GM21526 (cell line): ENCODE measurements around the gene SLC22A31.

Source experiments
- ATAC-seq: cut with Tn5 transposase; IDR thresholded peaks from one replicate; pipeline ENCODE4 v1.9.1; 2021; ENCODE audit warnings: moderate library complexity; ENCODE audit not compliant: unreplicated experiment, low FRiP score

SLC22A31 gene

DNA sequence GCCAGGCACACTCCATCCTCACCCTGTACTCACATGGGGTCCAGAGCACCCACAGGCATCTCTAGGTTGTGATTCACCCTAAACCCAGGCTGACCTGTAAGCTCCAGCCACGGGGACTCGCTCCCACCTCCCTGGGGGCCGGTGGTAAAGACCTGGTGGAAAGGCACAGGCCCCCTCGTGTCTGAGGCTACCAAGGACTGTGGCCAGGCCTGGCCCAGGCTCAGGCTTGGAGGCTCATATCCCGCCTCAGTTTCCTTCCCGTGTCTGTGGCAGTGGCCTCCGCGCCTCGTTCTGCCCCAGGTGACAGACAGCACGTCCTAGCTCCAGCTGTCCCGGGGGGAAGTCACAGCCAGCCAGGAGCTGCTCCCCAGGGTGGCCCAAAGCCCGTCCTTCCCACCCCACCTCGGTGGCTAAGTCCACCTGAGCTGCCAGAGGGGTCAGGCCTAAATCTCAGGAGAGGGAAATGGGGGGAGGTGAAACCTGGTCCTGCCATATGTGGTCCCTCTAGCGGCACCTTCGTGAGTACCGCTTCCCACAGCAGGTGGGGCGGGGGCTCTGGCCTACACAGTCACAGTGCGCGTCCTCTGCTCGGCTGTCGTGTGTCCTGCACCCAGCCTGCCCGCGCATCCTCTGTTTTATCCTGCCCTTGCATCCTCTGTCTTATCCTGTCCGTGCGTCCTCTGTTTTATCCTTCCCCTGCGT, 16.2 kb downstream of the SLC22A31 start:
- no peak for ATAC-seq

DNA sequence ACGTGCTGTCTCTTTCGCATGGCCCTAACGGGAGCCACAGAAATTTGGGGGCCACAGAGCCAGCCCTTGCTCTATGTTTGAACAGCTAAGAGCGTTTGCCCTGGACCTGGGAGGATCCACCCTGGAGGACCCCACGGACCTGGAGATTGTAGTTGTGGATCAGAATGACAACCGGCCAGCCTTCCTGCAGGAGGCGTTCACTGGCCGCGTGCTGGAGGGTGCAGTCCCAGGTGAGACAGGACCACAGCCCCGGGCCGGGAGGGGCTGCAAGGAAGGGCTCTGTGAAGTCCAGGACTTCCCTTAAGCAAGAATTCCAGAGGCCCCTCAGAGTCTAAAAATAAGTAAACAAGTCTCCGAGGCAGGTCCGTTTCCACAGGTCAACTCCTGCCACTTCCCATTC, 16.9 kb downstream of the SLC22A31 start:
- no peak for ATAC-seq

DNA sequence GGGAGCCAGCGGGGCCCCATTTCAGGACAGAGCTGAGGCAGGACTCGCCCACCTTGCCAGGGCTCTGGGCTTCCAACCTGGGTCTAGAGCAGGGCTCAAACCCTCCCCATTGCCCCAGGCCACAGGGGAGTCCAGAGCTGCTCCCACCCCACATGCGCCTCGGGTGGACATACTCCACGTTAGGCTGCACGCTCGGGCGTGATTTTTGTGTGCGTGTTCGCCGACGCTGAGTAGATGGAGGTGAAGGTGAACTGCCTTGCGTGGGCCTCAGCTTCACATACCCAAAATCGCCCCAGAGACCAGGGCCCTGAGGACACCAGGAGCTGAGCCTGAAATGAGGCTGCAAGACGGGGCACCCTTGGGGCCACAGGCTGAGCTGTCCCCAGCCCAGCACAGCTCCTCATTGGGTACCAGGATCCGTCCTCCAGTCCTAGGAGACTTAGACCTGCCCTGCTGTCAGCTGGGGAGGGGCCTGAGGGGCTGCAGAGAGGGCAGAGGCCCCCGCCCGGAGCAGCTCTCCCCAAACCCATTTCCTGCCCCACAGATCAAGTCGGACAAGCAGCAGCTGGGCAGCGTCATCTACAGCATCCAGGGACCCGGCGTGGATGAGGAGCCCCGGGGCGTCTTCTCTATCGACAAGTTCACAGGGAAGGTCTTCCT, 20.6 kb downstream of the SLC22A31 start:
- no peak for ATAC-seq

DNA sequence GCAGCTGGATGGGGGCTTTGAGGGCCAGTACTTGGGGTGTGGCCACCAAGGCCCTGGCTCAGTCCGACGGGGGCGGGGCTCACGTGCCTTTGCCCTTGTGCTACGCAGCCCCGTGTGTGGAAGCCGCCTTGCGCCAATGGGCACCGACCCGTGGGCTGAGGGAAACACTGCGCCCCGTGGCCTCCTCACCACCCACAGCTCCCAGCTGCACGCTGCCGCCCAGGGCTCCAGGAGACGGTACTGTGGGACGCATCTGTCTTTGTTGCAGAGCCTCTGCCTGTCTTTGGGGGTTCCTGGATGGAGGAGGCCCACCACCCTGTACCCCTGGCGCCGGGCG, 21.2 kb downstream of the SLC22A31 start:
- no peak for ATAC-seq

DNA sequence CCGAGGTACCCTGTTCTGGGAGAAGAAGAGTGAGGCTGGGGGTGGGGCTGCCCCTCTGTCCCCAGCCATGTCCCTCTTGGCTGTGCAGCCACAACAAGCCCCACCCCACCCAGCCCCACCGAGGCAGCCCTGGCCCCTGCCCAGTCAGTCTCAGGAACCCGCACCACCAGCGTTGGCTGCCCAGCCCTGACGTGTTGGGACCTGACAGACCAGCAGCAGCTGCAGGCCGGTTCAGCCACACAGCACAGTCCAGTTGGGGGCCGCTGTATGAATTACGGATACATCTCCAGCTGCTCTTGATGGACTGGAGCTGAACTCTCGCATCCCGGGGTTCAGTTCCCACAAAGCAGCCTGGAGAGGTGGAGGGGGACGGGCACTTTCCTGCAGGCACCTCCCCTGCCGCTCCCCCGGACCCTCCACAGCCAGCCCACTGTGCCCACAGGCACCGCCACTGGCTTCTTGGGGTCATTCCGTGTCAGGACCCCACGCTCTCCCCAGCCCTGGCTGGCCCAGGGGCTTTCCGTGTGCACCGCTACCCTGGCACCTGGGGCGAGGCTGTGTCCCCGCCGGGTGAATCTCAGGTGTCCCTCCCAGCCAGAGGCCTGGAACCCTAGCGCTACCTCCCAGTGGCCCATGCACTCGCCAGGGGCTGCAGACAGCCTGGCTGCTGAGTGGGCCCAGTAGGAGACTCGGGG, 21.7 kb downstream of the SLC22A31 start:
- ATAC-seq = no peak

DNA sequence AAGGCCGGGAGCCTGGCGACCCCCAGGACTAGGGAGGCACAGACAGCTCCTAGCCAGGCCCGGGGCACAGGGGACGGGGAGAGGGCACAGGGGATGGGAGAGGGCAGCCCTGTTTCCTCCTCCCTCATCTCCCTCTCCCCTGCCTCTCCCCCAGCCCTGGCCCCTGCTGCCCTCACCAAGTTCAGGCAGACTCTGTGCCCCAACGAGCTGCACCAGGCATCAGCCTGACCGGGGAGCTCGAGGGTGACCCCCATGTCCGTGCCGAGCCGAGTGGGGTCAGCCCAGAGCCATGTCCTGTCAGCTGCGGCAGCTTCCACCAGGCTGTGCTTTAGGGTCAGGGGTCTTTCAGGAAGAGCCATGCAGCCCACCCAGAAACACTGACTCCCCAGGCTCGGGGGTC, 22.8 kb downstream of the SLC22A31 start:
- ATAC-seq = no peak

DNA sequence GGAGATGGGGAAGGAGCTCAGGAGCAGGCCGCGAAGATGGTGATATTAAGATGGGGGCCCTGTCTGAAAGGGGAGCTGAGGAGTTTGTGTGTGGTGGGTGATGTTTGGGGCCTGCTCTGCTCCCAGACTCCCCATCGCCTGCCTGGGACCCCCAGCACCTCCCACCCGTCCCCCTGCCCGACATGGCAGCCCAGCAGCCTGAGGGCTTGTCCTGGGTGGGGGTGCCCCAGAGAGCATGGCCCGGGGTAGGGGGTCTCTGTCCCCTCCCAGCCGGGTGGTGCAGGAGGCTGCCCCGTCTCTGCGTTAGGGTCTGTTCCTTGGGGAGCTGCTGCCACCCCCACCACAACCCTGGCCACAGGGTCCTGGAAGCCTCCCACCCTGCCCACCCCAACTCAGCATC, 23.6 kb downstream of the SLC22A31 start:
- no peak for ATAC-seq

DNA sequence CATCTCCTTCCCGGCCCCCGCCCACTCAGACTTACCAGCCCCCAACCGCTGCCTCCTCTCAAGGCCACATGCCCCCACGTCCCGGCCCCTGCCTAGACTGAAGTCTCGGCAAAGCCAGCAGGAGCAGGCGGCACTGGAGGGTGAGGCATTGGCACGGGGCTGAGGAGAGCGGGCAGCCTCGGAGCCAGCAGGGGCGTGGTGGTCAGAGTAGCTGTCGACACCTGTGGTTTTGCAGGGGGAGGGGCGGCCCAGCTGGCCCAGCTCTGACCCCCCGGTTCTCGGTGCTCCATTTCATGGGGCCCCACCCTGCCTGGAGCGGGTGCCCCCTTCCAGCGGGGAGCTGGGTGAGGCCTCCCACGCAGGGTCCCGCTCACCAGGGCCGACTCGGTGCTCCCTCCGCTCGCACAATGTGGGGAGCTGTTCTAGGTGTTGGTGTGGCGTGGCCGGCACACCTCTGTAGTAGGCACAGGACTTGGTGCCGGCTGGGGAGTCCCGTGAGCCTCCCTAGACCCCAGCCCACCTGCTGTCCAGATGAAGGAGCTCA, 24.1 kb downstream of the SLC22A31 start:
- no peak for ATAC-seq

DNA sequence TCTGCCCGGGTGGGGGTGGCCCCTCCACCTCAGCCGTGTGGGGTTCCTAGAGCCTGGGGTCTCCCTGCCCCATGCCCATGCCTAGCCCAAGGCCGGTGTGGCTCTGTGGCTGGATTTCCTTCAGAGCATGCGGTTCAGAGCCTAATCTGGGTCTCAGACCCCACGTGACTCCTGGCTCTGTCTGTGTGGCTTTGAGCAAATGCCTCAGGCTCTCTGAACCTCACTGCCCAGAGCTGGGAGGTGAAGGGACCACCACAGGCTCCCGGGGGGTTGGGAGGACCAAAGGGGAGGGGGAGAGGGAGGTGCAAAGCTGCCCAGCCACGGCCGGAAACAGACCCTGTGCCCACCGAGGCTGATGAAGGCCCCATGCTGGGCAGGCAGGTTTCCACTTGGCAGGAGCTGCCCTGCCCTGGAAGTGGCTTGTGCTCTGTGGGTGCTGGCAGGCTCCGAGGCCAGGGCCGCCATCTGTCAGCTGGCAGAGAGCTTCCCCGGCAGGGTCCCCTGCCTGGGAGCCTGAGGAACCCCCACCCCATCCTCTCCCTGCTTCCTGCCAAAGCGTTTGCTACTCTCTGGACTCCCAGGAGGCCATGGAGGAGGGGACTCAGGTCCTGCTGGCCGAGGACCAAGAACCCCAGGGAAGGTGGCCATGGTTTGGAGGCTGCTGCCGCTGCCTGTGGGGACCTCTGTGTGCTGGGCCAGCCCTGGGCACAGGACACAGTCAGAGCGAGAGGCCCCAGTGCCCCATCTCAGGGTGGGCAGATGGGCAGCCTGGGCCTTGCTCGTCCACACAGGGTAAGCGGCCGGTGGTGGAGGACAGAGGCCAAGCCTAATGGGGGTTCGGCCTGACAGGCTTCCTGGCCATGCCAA, 24.8 kb downstream of the SLC22A31 start:
- ATAC-seq = no peak

DNA sequence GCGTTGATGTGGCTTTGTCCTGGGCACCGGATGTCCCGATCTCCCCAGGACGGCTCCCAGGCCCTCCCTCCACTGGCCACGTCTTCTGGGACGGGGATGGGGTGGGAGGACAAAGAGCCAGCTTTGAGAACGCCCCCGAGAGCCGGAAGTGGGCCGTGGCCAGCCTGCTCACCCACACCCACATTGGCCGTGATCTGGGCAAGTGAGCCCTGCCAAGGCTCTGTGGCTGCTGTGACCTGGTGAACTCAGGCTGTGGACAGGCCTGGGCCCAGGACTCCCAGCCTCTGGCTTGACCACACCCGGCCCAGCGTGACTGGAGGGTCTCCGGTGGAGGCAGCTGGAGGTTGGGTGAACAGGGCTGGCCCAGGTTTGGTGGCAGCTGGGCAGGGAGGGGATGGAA, 25.5 kb downstream of the SLC22A31 start:
- no peak for ATAC-seq

DNA sequence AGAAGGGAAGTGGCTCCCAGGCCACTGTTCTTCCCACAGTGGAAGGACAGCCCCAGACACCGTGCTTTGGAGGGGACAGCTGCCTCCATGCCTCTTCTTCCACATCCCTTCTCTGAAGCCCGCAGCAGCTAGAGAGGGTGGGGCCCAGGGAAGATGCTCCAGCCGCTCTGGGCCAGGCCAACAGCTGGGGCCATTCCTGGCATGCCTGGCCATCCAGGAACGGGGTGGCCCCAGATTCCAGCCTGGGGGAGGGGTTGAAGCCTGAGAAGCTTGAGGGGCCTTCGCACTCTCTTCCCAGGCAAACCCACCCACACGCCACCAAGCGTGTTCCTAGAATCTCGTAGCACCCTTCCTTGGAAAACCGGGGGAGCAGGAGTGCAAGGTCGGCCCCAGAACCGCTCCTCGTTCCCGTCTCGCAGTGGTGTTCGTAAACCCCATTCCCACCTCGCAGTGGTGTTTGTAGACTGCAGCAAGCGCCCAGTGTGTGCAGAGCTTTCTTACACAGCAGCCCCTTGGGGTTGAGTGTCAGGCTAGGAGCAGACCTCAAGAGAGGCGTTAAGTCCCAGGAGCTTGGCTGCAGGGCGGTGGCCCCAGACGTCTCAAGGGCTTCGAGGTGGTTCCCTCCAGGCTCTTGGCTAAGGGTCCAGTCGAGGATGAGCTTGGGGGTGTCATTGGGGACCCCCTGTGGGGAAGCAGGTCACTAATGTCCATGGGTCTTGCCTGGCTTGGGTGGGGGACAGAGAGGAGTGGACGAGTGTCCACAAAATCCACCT, 26.1 kb downstream of the SLC22A31 start:
- ATAC-seq = no peak

DNA sequence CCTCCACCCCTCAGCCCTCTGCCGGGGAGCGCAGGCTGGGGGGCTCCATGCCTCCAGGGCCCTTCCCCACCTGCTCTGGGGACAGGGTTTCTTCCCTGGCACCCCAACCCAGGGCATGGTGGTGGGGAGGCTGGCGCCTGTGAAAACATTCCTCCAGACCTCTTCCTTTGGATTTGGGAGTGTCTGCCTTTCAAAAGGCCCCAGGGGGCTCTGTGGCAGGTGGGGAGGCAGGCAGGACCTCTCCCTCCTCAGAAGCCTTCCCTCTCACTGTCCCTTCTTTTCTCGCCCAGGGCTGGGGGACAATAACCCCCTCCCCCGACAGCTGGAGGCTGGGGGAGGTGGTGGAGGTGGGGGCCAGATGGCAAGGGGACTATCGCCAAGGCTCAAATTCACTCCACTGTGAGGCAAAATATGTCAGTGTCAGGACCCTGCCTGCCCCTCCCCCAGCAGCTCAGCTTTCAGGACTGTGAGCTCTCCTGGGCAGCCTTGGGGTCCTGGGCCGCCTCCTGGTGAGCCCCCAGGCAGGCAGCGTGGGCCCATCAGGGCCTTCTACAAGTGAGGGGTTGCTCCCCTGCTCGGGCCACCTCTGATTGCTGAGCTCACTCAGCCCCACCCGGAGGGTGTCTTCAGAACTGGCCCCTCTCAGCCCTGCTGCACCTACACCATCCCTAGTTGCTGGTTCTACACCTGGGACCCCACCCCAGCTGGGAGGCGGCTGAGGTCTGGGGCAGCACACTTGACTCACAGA, 27.0 kb downstream of the SLC22A31 start:
- ATAC-seq = no peak

DNA sequence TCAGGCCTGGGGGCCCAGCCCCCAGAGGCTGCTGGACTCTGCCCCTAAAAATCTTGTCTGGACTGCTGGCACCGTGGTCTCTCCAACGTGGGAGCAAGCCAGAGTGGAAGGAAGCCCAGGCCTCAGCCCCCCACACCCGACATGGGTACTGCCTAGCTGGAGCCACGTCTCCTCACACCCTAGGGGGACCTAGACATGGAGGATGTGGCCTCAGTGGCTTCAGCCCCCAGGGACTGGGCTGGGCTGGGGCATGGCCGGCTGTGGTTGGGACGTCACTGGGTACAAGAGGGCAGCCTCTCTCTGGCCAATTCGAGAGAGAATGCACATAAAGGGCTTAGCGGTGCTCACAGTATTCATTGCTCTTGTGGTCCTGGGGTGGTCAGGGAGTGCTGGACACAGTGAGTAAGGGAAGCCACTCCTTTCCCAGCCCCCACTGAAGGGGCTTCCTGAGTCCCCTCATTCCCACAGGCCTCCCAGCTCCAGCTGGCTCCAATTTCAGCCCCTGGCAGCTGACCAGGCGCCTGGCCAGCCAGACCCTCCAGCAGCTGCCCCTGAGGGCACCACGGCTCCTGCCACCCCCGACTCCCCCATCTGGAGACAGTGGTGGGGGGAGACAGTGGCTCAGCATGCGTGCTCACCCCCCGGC, 27.7 kb downstream of the SLC22A31 start:
- ATAC-seq = no peak

DNA sequence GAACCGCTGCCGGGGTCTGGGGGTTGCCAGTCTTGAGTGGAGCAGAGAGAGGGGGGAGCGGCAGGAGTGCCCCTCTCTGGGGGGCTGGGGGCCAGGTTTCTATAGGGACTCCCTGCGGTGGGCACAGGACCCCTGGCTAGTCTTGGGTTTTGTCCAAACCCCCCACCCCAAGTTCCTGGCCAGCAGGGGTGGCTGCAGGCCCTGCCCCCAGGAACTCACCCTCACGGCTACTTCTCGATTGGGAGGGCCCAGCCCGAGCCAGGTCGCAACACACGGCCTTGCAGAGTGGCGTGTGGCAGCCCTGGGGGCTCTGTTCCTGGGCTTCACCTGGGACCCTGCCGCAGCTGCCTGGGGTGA, 28.2 kb downstream of the SLC22A31 start:
- no peak for ATAC-seq

DNA sequence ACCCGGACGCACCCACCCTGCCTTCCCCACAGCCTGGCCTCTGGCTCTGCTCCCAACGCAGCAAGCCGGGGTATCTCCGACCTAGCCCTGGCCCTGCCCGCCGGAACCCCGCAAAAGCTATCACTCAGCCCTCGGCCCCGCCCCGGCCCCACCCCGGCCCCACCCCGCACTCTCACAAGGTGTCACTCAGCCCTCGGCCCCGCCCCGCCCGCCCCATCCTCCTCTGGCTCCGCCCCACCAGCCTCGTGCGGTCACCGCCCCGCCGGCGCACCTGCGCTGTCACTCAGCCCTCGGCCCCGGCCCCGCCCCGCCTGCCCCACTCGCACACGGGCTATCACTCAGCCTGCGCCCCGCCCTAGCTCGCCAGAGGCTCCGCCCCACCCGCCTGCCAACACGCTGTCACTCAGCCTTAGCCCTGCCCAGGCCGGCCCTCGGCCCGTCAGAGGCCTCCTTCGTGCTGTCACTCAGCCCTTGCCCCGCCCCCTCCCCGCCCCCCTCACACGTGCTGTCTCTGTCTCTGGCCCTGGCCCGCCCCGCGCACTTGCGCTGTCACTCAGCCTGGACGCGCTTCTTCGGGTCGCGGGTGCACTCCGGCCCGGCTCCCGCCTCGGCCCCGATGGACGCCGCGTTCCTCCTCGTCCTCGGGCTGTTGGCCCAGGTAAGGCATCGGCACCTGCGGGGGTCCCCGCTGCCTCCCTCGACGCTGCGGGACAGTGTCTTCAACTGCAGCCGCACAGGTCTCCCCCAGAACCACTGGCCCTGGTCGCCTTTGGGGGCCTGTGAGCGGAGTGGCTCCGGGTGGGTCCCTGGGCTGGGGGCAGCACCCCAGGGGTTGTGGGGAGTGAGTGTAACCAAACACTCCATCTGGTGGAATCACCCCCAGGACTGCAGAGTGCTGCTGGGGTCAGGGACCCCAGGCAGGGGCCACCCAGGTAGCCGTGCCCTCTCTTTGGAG, 28.8 kb downstream of the SLC22A31 start, which contains the start of gene CDH15:
Gene CDH15 (plus strand): TSS at position 533 of the 955 bp plus-strand sequence. CDS start 84 bp downstream, at position 617.
- ATAC-seq = peak; percentile 58

DNA sequence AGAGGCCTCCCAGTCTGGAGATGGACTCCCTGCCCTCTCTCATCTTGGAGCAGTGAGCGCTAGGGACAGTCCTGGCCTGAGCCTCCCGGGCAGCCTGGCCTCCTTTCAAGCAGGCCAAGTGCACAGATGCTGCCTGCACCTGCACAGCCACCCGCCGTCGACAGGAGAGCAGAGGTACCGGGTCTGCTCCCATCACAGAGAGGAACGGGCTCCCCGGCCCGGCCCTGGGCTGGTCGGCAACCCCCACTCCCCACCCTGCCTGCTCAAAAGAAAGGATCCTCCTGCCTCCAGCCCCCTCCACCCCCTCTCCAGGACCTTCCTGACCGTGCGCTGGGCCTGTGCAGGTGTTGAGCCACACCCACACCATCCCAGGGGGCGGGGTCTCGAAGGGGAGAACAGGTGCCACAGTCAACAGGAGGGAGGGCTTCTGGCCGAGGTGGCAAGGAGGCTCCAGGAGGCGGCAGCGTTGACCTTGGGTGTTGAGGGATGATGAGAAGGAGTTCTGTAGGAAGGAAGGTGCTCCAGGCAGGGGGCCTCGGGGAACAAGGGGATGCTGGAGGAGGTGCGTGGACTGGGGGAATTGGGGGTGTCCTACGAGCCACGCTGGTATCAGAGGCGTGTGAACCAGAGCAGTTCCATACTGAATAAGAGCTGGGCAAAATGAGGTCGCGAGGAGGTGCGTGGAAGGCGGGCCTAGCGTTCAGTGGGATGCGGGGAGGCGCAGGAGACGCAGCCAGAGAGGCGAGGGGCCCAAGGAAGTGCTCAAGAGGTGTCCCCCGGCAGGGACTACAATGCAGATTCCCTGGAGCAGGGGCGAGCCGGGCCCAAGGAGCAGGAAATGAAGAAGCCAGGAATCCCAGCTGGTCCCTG, 29.8 kb downstream of the SLC22A31 start:
- ATAC-seq = no peak

DNA sequence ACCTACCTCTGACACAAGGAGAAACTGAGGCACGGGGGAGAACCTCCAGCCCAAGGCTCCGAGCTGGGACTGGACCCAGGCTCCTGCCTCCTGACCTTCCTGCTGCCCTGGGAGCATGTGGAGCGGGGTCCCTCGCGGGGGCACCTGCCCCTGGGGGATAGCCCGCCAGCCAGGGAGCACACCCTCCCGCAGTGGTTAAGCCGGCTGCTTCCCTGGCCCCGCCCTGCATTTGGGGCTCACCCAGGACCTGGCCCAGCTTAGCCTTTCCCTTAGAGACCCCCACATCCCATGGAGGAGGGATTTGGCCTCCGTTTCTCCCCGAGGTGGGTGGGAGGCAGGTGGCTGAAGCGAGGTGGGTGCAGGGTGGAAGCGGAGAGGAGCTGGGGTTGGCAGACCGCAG, 30.6 kb downstream of the SLC22A31 start:
- no peak for ATAC-seq
